Brain microvascular endothelial cell (primary cell): ENCODE data around the gene ARPC5.

Source experiments
- DNase-seq: peaks from one replicate; pipeline ENCODE4 v3.0.0-alpha.2; 2020
- H3K27ac ChIP-seq: fragments of 250-450 bp; sonication (Bioruptor Pico); 2 replicates; pipeline ENCODE4 v1.5.1; 2020; ENCODE audit warnings: mild to moderate bottlenecking, moderate library complexity
- H3K27me3 ChIP-seq: fragments of 250-450 bp; sonication (Bioruptor Pico); replicated peaks from 2 replicates; pipeline ENCODE4 v1.5.1; 2020; ENCODE audit warnings: mild to moderate bottlenecking
- H3K36me3 ChIP-seq: fragments of 250-450 bp; sonication (Bioruptor Pico); replicated peaks from 2 replicates; pipeline ENCODE4 v1.5.1; 2020; ENCODE audit warnings: mild to moderate bottlenecking
- H3K4me3 ChIP-seq: 2 replicates; pipeline ENCODE4 v1.5.1; 2011; ENCODE audit warnings: low read depth, mild to moderate bottlenecking, control low read depth, low read length, moderate library complexity
- CTCF ChIP-seq: IDR thresholded peaks from 2 replicates; pipeline ENCODE4 v1.5.1; 2011; ENCODE audit warnings: low read depth, mild to moderate bottlenecking, moderate library complexity, low read length, control low read depth, inconsistent platforms; ENCODE audit errors: missing control alignments
- in situ Hi-C: cut with HindIII; loops from 2 replicates; pipeline ENCODE4 v1.10.0; 2017; ENCODE audit warnings: low sequenced_read_pairs, low pct_ligation_motif_present

ARPC5 gene

GRCh38 chr1:183586455-183586854 is 49.1 kb downstream of the ARPC5 start:
- H3K4me3 ChIP-seq: no peak overlapping the region
- no peak for TF ChIP-seq CTCF
- in situ Hi-C loops: no loop called here
- H3K27ac ChIP-seq: no peak overlapping the region
- no peaks in the 10 kb centered on the region for H3K36me3 ChIP-seq
- DNase-seq: no peak
- no peaks in the 10 kb centered on the region for H3K27me3 ChIP-seq

- DNase-seq: no peak
Measured at GRCh38 chr1:183585038-183585437, 50.5 kb downstream of the ARPC5 start.

GRCh38 chr1:183584147-183584546 is 51.4 kb downstream of the ARPC5 start:
- no peak for DNase-seq
- H3K4me3 ChIP-seq: no peak overlapping the region
- no peaks in the 10 kb centered on the region for H3K36me3 ChIP-seq
- H3K27ac ChIP-seq: no peak overlapping the region
- in situ Hi-C loops: no loop called here
- TF ChIP-seq CTCF: no peak
- H3K27me3 ChIP-seq: no peaks in the 10 kb centered on the region

More at GRCh38 chr1:183585038-183585437, 50.5 kb downstream of the ARPC5 start:
- in situ Hi-C loops: no loop called here
- Histone ChIP-seq H3K36me3 (no peaks in the 10 kb centered on the region), H3K4me3 (no peak overlapping the region), H3K27ac (no peak overlapping the region), H3K27me3 (no peaks in the 10 kb centered on the region)
- TF ChIP-seq CTCF: no peak

GRCh38 chr1:183583466-183583865 is 52.1 kb downstream of the ARPC5 start:
- Histone ChIP-seq H3K27ac (no peak overlapping the region), H3K36me3 (no peaks in the 10 kb centered on the region), H3K4me3 (no peak overlapping the region), H3K27me3 (no peaks in the 10 kb centered on the region)
- no peak for DNase-seq
- in situ Hi-C loops: no loop called here
- no peak for TF ChIP-seq CTCF

- H3K27me3 ChIP-seq: no peaks in the 10 kb centered on the region
- no peak overlapping the region for H3K4me3 ChIP-seq
- no peak overlapping the region for H3K27ac ChIP-seq
- H3K36me3 ChIP-seq: no peaks in the 10 kb centered on the region
- in situ Hi-C loops: no loop called here
- TF ChIP-seq CTCF: no peak
- no peak for DNase-seq
Measured at GRCh38 chr1:183582021-183582713, 53.4 kb downstream of the ARPC5 start.

GRCh38 chr1:183580281-183580682 is 55.3 kb downstream of the ARPC5 start:
- in situ Hi-C loops: no loop called here
- Histone ChIP-seq H3K27me3 (no peaks in the 10 kb centered on the region), H3K27ac (no peak overlapping the region), H3K36me3 (no peaks in the 10 kb centered on the region), H3K4me3 (no peak overlapping the region)
- TF ChIP-seq CTCF: no peak
- no peak for DNase-seq
